22Rv1 (cell line): Measurements from ENCODE around the gene IPO13.

Experiments
- H3K27ac ChIP-seq: fragments of 450-650 bp; 2 replicates; pipeline ENCODE4 v1.5.1; 2017
- CTCF ChIP-seq: fragments of 450-650 bp; IDR thresholded peaks from 2 replicates; pipeline ENCODE4 v1.5.1; 2017; ENCODE audit warnings: mild to moderate bottlenecking
- ZFX ChIP-seq: fragments of 450-650 bp; IDR thresholded peaks from 2 replicates; pipeline ENCODE4 v1.6.1; 2017; ENCODE audit warnings: antibody characterized with exemption, borderline replicate concordance

Gene IPO13

GRCh38 chr1:43954036-43954435, 7.3 kb downstream of the IPO13 start:
- H3K27ac ChIP-seq: no peak overlapping the region
- TF ChIP-seq CTCF: no peak
- no peak for TF ChIP-seq ZFX

- TF ChIP-seq CTCF (no peak), ZFX (no peak)
These were observed 9.5 kb downstream of the IPO13 start for GRCh38 chr1:43956234-43956633.

GRCh38 chr1:43957407-43958040, 10.8 kb downstream of the IPO13 start:
- H3K27ac ChIP-seq: no peak overlapping the region
- TF ChIP-seq CTCF (no peak), ZFX (no peak)

More at GRCh38 chr1:43956234-43956633, 9.5 kb downstream of the IPO13 start:
- no peak overlapping the region for H3K27ac ChIP-seq

GRCh38 chr1:43958351-43959255, 11.9 kb downstream of the IPO13 start:
- TF ChIP-seq ZFX (no peak), CTCF (no peak)
- H3K27ac ChIP-seq: no peak overlapping the region

GRCh38 chr1:43960798-43961197, 14.0 kb downstream of the IPO13 start:
- TF ChIP-seq ZFX (no peak), CTCF (no peak)
- H3K27ac ChIP-seq: no peak overlapping the region

GRCh38 chr1:43961692-43962091, 14.9 kb downstream of the IPO13 start:
- no peak overlapping the region for H3K27ac ChIP-seq
- TF ChIP-seq ZFX (no peak), CTCF (no peak)

GRCh38 chr1:43962324-43962723, 15.6 kb downstream of the IPO13 start:
- TF ChIP-seq ZFX (no peak), CTCF (no peak)

More at GRCh38 chr1:43962324-43962723, 15.6 kb downstream of the IPO13 start:
- no peak overlapping the region for H3K27ac ChIP-seq
